IMR-90 (cell line): ENCODE measurements around the gene GPRIN2. TPM values are rescaled to one million over a fixed set of nuclear protein-coding genes. Genes with fewer than 3 reads are reported as not detected.

Experiments used
- ATAC-seq: fragments of 200-7000 bp; cut with Tn5 transposase; 2 replicates; pipeline ENCODE4 v1.9.1; 2020; ENCODE audit warnings: low read depth, mild to moderate bottlenecking, moderate library complexity
- BruUV-seq: library from RNA; stranded (reverse); fragments of 400-500 nt; replicated peaks from 2 replicates; lab custom pipeline; 2021; lab: Mats Ljungman, UMichigan
- CTCF ChIA-PET: fragments of 300-600 bp; formaldehyde crosslinking; extraction: SDS; loops from one replicate; lab custom pipeline; 2021; ENCODE audit warnings: antibody characterized with exemption; lab: Yijun Ruan, JAX
- POLR2A ChIA-PET: fragments of 300-600 bp; sonication (Branson Sonifier 250); formaldehyde crosslinking; loops from one replicate; lab custom pipeline; 2022; ENCODE audit warnings: antibody characterized with exemption; ENCODE audit not compliant: unreplicated experiment; lab: Charles Lee
- DNase-seq: peaks from one replicate; pipeline ENCODE4 v3.0.0; 2013
- H2AFZ ChIP-seq: replicated peaks from 2 replicates; pipeline ENCODE3; 2013; ENCODE audit warnings: low read length, mild to moderate bottlenecking; ENCODE audit not compliant: poor library complexity
- H2AK5ac ChIP-seq: 2 replicates; pipeline ENCODE4 v1.6.1; 2013; ENCODE audit warnings: low read depth, low read length, inconsistent platforms
- H2AK9ac ChIP-seq: replicated peaks from 2 replicates; pipeline ENCODE3; 2013; ENCODE audit warnings: mild to moderate bottlenecking, low read depth, low read length, moderate library complexity; ENCODE audit not compliant: poor library complexity
- H2BK120ac ChIP-seq: 2 replicates; pipeline ENCODE4 v1.6.1; 2013; ENCODE audit warnings: low read depth, low read length, inconsistent platforms
- H2BK15ac ChIP-seq: 3 replicates; pipeline ENCODE4 v1.6.1; 2013; ENCODE audit warnings: low read depth, low read length, inconsistent platforms
- H2BK20ac ChIP-seq: 2 replicates; pipeline ENCODE4 v1.6.1; 2013; ENCODE audit warnings: low read depth, mild to moderate bottlenecking, inconsistent platforms, low read length, moderate library complexity
- H2BK5ac ChIP-seq: 2 replicates; pipeline ENCODE4 v1.6.1; 2013; ENCODE audit warnings: mild to moderate bottlenecking, low read depth, low read length, inconsistent platforms; ENCODE audit not compliant: poor library complexity, severe bottlenecking
- H3K14ac ChIP-seq: replicated peaks from 2 replicates; pipeline ENCODE4 v1.6.1; 2013; ENCODE audit warnings: low read depth, low read length, inconsistent platforms
- H3K18ac ChIP-seq: 2 replicates; pipeline ENCODE4 v1.6.1; 2013; ENCODE audit warnings: low read depth, low read length, control low read depth
- H3K23ac ChIP-seq: 2 replicates; pipeline ENCODE4 v1.6.1; 2013; ENCODE audit warnings: low read depth, low read length, inconsistent platforms
- H3K27ac ChIP-seq: 2 replicates; pipeline ENCODE4 v1.5.1; 2013; ENCODE audit warnings: mild to moderate bottlenecking, control low read depth, low read length; ENCODE audit not compliant: insufficient read depth
- H3K27me3 ChIP-seq: 2 replicates; pipeline ENCODE4 v1.6.1; 2013; ENCODE audit warnings: low read length; ENCODE audit not compliant: control insufficient read depth, insufficient read depth
- H3K36me3 ChIP-seq: 2 replicates; pipeline ENCODE4 v1.6.1; 2013; ENCODE audit warnings: low read length, mixed read lengths; ENCODE audit not compliant: control insufficient read depth, insufficient read depth
- H3K4ac ChIP-seq: 2 replicates; pipeline ENCODE4 v1.6.1; 2013; ENCODE audit warnings: low read depth, low read length, inconsistent platforms
- H3K4me1 ChIP-seq: 2 replicates; pipeline ENCODE4 v1.6.1; 2013; ENCODE audit warnings: low read length, mixed read lengths; ENCODE audit not compliant: control insufficient read depth, insufficient read depth
- H3K4me2 ChIP-seq: 2 replicates; pipeline ENCODE4 v1.6.1; 2013; ENCODE audit warnings: low read depth, mild to moderate bottlenecking, control low read depth, low read length, moderate library complexity
- H3K4me3 ChIP-seq: 2 replicates; pipeline ENCODE4 v1.5.1; 2013; ENCODE audit warnings: low read depth, mild to moderate bottlenecking, control low read depth, low read length, moderate library complexity; ENCODE audit not compliant: insufficient read depth
- H3K56ac ChIP-seq: 2 replicates; pipeline ENCODE4 v1.6.1; 2013; ENCODE audit warnings: low read length, inconsistent platforms; ENCODE audit not compliant: insufficient read depth; ENCODE audit errors: extremely low read depth
- H3K79me1 ChIP-seq, 2 experiments: 2 replicates each; pipeline ENCODE4 v1.6.1; 2013; ENCODE audit warnings: low read length in 2 of 2, inconsistent platforms in 1 of 2, low read depth in 1 of 2
- H3K9ac ChIP-seq: 2 replicates; pipeline ENCODE4 v1.6.1; 2013; ENCODE audit warnings: low read depth, low read length, control low read depth
- H3K9me1 ChIP-seq: 2 replicates; pipeline ENCODE4 v1.6.1; 2013; ENCODE audit warnings: low read length, inconsistent platforms; ENCODE audit not compliant: insufficient read depth
- H3K9me3 ChIP-seq: 2 replicates; pipeline ENCODE4 v1.6.1; 2013; ENCODE audit warnings: low read length; ENCODE audit not compliant: control insufficient read depth, insufficient read depth
- H4K20me1 ChIP-seq: 2 replicates; pipeline ENCODE4 v1.6.1; 2013; ENCODE audit warnings: low read length, inconsistent platforms; ENCODE audit not compliant: insufficient read depth
- H4K5ac ChIP-seq: 2 replicates; pipeline ENCODE4 v1.6.1; 2013; ENCODE audit warnings: mild to moderate bottlenecking, low read depth, low read length, control low read depth
- H4K8ac ChIP-seq, 2 experiments: 2 replicates each; pipeline ENCODE4 v1.6.1; 2013; ENCODE audit warnings: low read depth in 2 of 2, low read length in 2 of 2, control low read depth in 1 of 2, inconsistent platforms in 1 of 2
- H4K91ac ChIP-seq: 2 replicates; pipeline ENCODE4 v1.6.1; 2013; ENCODE audit warnings: low read depth, low read length, inconsistent platforms; ENCODE audit not compliant: insufficient read depth
- CEBPB ChIP-seq: IDR thresholded peaks from 2 replicates; pipeline ENCODE4 v1.6.1; 2012; ENCODE audit warnings: low read depth, low read length, improper control_type of control experiment
- CHD1 ChIP-seq: IDR thresholded peaks from 2 replicates; pipeline ENCODE4 v1.6.1; 2012; ENCODE audit warnings: low read depth, low read length, improper control_type of control experiment
- MAFK ChIP-seq: IDR thresholded peaks from 2 replicates; pipeline ENCODE4 v1.6.1; 2012; ENCODE audit warnings: low read depth, low read length, improper control_type of control experiment
- MAZ ChIP-seq: IDR thresholded peaks from 2 replicates; pipeline ENCODE4 v1.6.1; 2012; ENCODE audit warnings: low read depth, mild to moderate bottlenecking, low read length, improper control_type of control experiment, moderate library complexity, borderline replicate concordance
- MXI1 ChIP-seq: IDR thresholded peaks from 2 replicates; pipeline ENCODE4 v1.6.1; 2012; ENCODE audit warnings: low read depth, mild to moderate bottlenecking, low read length, moderate library complexity, borderline replicate concordance
- NFE2L2 ChIP-seq: fragments of 150-350 bp; IDR thresholded peaks from 2 replicates; pipeline ENCODE4 v1.6.1; 2016; ENCODE audit warnings: low read depth, mild to moderate bottlenecking, low read length
- POLR2A ChIP-seq: IDR thresholded peaks from 2 replicates; pipeline ENCODE4 v1.6.1; 2012; ENCODE audit warnings: mild to moderate bottlenecking, low read depth, low read length
- SMC3 ChIP-seq: fragments of 150-350 bp; IDR thresholded peaks from 2 replicates; pipeline ENCODE4 v1.6.1; 2016; ENCODE audit warnings: low read depth, mild to moderate bottlenecking, antibody characterized with exemption, low read length, moderate library complexity
- WGBS, 2 experiments: methylation state at CpG; one replicate each; pipeline versions ENCODE4 v1.1.5 to v1.1.7; 2013; ENCODE audit warnings: missing lambda C conversion rate in 2 of 2; ENCODE audit not compliant: insufficient read length in 1 of 2; ENCODE audit errors: extremely low coverage in 2 of 2; 5-methylcytosine and 5-hydroxymethylcytosine counted together
- dilution Hi-C: fragments of 300-500 bp; cut with HindIII; formaldehyde crosslinking; loops from one replicate; pipeline ENCODE4 v1.14.3; 2018; ENCODE audit warnings: low sequenced_read_pairs; ENCODE audit not compliant: unreplicated experiment
- in situ Hi-C: fragments of 300-500 bp; cut with MboI; formaldehyde crosslinking; loops from 3 replicates; pipeline ENCODE4 v1.14.3; 2019; ENCODE audit warnings: low sequenced_read_pairs, inconsistent platforms, mixed read lengths
- intact Hi-C: fragments of 100-400 bp; cut with micrococcal nuclease; formaldehyde crosslinking; loops from 2 replicates; pipeline ENCODE4 v1.10.0; 2022
- polyA plus RNA-seq, 3 experiments: library from polyadenylated mRNA; depleted of rRNA; stranded (reverse); fragments of >200 nt; gene quantifications; 2 replicates each; pipeline ENCODE4 v1.2.3, GENCODE V29; 2012; ENCODE audit warnings: low replicate concordance in 1 of 3
- total RNA-seq: library from RNA; depleted of rRNA; stranded (reverse); fragments of >200 nt; gene quantifications from 2 replicates; pipeline ENCODE4 v1.2.3, GENCODE V29; 2012
- TF ChIP-seq, protein P1 (sequence below): fragments of 150-350 bp; IDR thresholded peaks from 2 replicates; pipeline ENCODE4 v1.6.1; 2016; ENCODE audit warnings: low read depth, mild to moderate bottlenecking, low read length, moderate library complexity, borderline replicate concordance
- TF ChIP-seq, protein P2 (sequence below): fragments of 150-350 bp; IDR thresholded peaks from 2 replicates; pipeline ENCODE4 v1.6.1; 2017; ENCODE audit warnings: mild to moderate bottlenecking, antibody characterized with exemption, low read length, low read depth
- TF ChIP-seq, protein P3 (sequence below): conservative IDR thresholded peaks from 2 replicates; pipeline ENCODE4 v1.5.1; 2012; ENCODE audit warnings: mild to moderate bottlenecking, low read depth, low read length, improper control_type of control experiment

Gene GPRIN2
- total and polyA plus RNA-seq, 2 of the 4 experiments (the other 2 are of a cell fraction), result under 0.01 TPM; not detected in 1

DNA sequence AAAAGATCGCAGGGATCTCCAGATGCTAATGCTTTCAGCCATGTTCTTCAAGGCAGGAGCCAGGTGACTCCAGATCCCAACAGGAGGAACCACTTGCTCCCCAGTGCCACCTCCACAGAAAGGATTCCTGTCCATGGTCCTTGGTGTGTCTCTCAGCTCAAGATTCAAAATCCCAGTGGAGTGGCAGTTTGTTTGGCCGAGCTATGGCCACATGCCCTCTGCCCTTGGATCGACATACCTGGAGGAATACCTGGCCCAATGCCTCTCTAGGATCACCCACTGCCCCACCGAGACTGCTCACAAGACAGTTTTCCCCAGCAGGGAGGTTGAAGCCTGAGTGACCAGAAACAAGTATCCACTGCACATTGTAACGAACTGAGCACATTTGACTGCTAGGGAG, 3.9 kb upstream of the GPRIN2 start:
- Histone ChIP-seq H3K36me3 (no peaks in the 10 kb centered on the region), H3K4me2 (no peak overlapping the region), H3K18ac (no peak overlapping the region), H2BK120ac (no peak overlapping the region), H3K9ac (no peak overlapping the region), H4K5ac (no peak overlapping the region), H3K4me1 (no peaks in the 10 kb centered on the region; the same call in 1 of the 2 replicates), H2AK5ac (no peak overlapping the region), H4K8ac (no peak overlapping the region), H3K79me1 (no peaks in the 10 kb centered on the region), H3K9me1 (no peaks in the 10 kb centered on the region), H3K4ac (no peak overlapping the region), H3K56ac (no peak overlapping the region), H3K4me3 (no peak overlapping the region), H4K91ac (no peak overlapping the region), H2BK5ac (no peak overlapping the region), H2AK9ac (no peak overlapping the region), H2BK15ac (no peak overlapping the region), H2BK20ac (no peak overlapping the region), H3K9me3 (no peaks in the 10 kb centered on the region), H3K27me3 (peaks cover 52% of the 10 kb centered on the region), H3K27ac (no peak overlapping the region), H4K20me1 (no peaks in the 10 kb centered on the region), H2AFZ (no peak overlapping the region), H3K23ac (no peak overlapping the region), H3K14ac (no peak overlapping the region)
- WGBS, 2 experiments, result 69% methylated on average over 3 of the region's 5 CpGs; no CpG with 5 or more reads in 1 of the 2 experiments
- dilution Hi-C loops, result no loop called here
- DNase-seq (no peak), ATAC-seq (no peak)
- no peak for TF ChIP-seq POLR2A
- TF ChIP-seq, protein P1, sequence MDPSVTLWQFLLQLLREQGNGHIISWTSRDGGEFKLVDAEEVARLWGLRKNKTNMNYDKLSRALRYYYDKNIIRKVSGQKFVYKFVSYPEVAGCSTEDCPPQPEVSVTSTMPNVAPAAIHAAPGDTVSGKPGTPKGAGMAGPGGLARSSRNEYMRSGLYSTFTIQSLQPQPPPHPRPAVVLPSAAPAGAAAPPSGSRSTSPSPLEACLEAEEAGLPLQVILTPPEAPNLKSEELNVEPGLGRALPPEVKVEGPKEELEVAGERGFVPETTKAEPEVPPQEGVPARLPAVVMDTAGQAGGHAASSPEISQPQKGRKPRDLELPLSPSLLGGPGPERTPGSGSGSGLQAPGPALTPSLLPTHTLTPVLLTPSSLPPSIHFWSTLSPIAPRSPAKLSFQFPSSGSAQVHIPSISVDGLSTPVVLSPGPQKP, result no peak
- TF ChIP-seq, protein P2, sequence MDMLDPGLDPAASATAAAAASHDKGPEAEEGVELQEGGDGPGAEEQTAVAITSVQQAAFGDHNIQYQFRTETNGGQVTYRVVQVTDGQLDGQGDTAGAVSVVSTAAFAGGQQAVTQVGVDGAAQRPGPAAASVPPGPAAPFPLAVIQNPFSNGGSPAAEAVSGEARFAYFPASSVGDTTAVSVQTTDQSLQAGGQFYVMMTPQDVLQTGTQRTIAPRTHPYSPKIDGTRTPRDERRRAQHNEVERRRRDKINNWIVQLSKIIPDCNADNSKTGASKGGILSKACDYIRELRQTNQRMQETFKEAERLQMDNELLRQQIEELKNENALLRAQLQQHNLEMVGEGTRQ, result no peak
- no peak for TF ChIP-seq CEBPB
- no peak for TF ChIP-seq NFE2L2
- no peak for TF ChIP-seq MAZ
- TF ChIP-seq CHD1, result no peak
- no peak for TF ChIP-seq SMC3
- no peak for TF ChIP-seq MAFK
- TF ChIP-seq, protein P3, sequence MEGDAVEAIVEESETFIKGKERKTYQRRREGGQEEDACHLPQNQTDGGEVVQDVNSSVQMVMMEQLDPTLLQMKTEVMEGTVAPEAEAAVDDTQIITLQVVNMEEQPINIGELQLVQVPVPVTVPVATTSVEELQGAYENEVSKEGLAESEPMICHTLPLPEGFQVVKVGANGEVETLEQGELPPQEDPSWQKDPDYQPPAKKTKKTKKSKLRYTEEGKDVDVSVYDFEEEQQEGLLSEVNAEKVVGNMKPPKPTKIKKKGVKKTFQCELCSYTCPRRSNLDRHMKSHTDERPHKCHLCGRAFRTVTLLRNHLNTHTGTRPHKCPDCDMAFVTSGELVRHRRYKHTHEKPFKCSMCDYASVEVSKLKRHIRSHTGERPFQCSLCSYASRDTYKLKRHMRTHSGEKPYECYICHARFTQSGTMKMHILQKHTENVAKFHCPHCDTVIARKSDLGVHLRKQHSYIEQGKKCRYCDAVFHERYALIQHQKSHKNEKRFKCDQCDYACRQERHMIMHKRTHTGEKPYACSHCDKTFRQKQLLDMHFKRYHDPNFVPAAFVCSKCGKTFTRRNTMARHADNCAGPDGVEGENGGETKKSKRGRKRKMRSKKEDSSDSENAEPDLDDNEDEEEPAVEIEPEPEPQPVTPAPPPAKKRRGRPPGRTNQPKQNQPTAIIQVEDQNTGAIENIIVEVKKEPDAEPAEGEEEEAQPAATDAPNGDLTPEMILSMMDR, result no peak
- no peak for TF ChIP-seq MXI1
- no TSS peak for BruUV-seq
- in situ Hi-C loops, result no loop called here
- intact Hi-C loops, result no loop called here
- ChIA-PET CTCF (interaction anchor here (0.6 to 0.7 kb wide), 2 partner anchors 1651 to 1730 kb away, joined by 3 read pairs; no protein-coding TSS in a partner anchor), POLR2A (no interaction called here)
